ENCODE results near the gene ENG.
A peak's percentile ranks its signal among the peaks of the same experiment; 100 is the strongest.
"Not testable (repeated sequence)": the region's sequence is repeated elsewhere in the genome, so short reads cannot be mapped to it uniquely, and the experiment has no call there.

Gene ENG

DNA sequence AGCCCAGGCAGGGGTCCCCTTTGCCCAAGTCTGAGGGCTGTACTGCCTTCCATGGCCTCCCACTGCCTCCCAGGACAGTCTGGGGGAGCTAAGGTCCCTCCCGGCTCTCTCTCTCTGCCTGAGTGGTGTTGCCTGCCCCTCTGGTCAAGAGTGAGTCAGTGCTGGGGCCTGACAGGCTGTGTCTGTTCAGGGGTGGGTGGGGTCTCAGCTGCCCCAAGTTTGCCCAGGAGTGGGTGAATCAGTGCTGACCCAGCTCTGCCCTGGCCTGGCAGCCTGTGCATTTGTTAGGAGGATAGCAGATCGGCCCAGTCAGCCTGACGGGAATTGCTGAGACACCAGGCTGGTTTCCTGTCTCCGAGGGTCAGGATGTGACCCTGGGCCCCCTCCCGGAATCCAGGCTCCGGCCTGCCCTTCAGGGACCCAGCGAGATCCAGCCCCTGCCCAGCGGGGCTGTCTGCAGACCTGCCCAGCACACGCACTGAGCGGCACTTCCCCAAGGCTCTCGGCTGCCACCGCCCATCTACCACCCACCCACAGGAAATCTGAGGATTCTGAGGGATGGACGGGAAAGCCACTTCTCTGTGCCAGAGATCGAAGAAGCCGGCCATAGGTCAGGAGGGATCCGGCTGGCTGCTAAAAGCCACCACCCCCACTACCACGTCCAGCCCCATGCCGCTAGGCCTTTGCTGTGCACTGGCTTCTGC lies 15.9 kb downstream of the ENG start:
- ATAC-seq, result peak; percentile 96
- TF ChIP-seq PATZ1 (CRISPR knock-in tag; IDR thresholded peaks at IDR 0.05; ENCODE audit: borderline replicate concordance) (no peak), ISL1 (CRISPR knock-in tag; IDR thresholded peaks at IDR 0.05) (no peak), ZFP3 (CRISPR knock-in tag; IDR thresholded peaks at IDR 0.05) (no peak), GLIS3 (CRISPR knock-in tag; IDR thresholded peaks at IDR 0.05) (no peak), BACH2 (CRISPR knock-in tag; IDR thresholded peaks at IDR 0.05; ENCODE audit: borderline replicate concordance) (no peak), OSR1 (CRISPR knock-in tag; IDR thresholded peaks at IDR 0.05) (no peak), ZNF70 (CRISPR knock-in tag; IDR thresholded peaks at IDR 0.05) (no peak), TOX (CRISPR knock-in tag; IDR thresholded peaks at IDR 0.05; ENCODE audit: borderline replicate concordance) (no peak), CSDC2 (CRISPR knock-in tag; IDR thresholded peaks at IDR 0.05) (no peak; the same call in 1 of the 2 replicates), SNAI2 (CRISPR knock-in tag; IDR thresholded peaks at IDR 0.05) (no peak), RARB (CRISPR knock-in tag; IDR thresholded peaks at IDR 0.05) (no peak), ZFP30 (CRISPR knock-in tag; IDR thresholded peaks at IDR 0.05) (no peak), PPARA (CRISPR knock-in tag; IDR thresholded peaks at IDR 0.05; ENCODE audit: borderline replicate concordance) (no peak), ZNF565 (CRISPR knock-in tag; conservative IDR thresholded peaks at IDR 0.05; ENCODE audit: low read depth) (no peak)
- TF ChIP-seq, protein P1, sequence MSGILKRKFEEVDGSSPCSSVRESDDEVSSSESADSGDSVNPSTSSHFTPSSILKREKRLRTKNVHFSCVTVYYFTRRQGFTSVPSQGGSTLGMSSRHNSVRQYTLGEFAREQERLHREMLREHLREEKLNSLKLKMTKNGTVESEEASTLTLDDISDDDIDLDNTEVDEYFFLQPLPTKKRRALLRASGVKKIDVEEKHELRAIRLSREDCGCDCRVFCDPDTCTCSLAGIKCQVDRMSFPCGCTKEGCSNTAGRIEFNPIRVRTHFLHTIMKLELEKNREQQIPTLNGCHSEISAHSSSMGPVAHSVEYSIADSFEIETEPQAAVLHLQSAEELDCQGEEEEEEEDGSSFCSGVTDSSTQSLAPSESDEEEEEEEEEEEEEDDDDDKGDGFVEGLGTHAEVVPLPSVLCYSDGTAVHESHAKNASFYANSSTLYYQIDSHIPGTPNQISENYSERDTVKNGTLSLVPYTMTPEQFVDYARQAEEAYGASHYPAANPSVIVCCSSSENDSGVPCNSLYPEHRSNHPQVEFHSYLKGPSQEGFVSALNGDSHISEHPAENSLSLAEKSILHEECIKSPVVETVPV (CRISPR knock-in tag; IDR thresholded peaks at IDR 0.05), result no peak
- TF ChIP-seq, protein P2, sequence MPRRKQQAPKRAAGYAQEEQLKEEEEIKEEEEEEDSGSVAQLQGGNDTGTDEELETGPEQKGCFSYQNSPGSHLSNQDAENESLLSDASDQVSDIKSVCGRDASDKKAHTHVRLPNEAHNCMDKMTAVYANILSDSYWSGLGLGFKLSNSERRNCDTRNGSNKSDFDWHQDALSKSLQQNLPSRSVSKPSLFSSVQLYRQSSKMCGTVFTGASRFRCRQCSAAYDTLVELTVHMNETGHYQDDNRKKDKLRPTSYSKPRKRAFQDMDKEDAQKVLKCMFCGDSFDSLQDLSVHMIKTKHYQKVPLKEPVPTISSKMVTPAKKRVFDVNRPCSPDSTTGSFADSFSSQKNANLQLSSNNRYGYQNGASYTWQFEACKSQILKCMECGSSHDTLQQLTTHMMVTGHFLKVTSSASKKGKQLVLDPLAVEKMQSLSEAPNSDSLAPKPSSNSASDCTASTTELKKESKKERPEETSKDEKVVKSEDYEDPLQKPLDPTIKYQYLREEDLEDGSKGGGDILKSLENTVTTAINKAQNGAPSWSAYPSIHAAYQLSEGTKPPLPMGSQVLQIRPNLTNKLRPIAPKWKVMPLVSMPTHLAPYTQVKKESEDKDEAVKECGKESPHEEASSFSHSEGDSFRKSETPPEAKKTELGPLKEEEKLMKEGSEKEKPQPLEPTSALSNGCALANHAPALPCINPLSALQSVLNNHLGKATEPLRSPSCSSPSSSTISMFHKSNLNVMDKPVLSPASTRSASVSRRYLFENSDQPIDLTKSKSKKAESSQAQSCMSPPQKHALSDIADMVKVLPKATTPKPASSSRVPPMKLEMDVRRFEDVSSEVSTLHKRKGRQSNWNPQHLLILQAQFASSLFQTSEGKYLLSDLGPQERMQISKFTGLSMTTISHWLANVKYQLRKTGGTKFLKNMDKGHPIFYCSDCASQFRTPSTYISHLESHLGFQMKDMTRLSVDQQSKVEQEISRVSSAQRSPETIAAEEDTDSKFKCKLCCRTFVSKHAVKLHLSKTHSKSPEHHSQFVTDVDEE (CRISPR knock-in tag; IDR thresholded peaks at IDR 0.05), result no peak

DNA sequence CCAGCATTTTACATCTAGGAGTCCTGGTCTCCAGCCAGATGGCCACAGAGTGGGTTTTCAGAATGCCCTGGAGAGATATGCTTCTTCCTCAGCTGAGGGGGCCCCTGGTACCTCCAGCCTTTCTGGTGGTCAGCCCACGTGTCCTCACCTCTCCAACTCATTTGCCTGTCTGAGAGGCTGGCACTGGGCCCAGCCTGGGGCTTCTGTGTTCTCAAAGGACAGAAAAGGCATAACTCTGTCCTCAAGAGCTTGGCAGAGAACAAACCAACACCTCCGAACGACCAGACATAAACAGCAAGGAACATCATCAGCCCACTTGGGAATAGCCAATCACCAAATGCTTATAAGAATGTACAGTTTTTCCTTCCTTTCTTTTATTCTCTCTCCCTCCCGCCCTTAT lies 17.1 kb downstream of the ENG start:
- no peak for ATAC-seq
- TF ChIP-seq TCF4 (CRISPR knock-in tag; IDR thresholded peaks at IDR 0.05; ENCODE audit: borderline replicate concordance) (no peak), ARNTL (CRISPR knock-in tag; IDR thresholded peaks at IDR 0.05; ENCODE audit: borderline replicate concordance, low read depth) (no peak), ISL1 (CRISPR knock-in tag; IDR thresholded peaks at IDR 0.05) (no peak), SNAI2 (CRISPR knock-in tag; IDR thresholded peaks at IDR 0.05) (no peak), GLIS3 (CRISPR knock-in tag; IDR thresholded peaks at IDR 0.05) (no peak)
- TF ChIP-seq, protein P1 (CRISPR knock-in tag; IDR thresholded peaks at IDR 0.05), result no peak

DNA sequence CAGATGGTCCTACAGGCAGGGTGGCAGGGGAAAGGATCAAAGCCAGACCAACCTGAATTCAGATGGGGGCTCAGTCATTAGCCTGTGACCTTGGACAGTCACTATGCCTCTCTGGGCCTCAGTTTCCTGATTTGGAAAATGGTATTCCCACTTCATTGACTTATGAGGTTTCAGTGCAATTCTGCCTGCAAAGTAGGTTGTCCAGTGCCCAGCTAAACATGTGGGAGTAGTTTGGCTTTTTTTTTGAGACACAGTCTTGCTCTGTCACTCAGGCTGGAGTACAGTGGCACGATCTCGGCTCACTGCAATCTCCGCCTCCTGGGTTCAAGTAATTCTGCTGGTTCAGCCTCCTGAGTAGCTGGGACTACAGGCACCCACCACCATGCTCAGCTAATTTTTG lies 17.9 kb downstream of the ENG start:
- ATAC-seq, result not testable (repeated sequence)

DNA sequence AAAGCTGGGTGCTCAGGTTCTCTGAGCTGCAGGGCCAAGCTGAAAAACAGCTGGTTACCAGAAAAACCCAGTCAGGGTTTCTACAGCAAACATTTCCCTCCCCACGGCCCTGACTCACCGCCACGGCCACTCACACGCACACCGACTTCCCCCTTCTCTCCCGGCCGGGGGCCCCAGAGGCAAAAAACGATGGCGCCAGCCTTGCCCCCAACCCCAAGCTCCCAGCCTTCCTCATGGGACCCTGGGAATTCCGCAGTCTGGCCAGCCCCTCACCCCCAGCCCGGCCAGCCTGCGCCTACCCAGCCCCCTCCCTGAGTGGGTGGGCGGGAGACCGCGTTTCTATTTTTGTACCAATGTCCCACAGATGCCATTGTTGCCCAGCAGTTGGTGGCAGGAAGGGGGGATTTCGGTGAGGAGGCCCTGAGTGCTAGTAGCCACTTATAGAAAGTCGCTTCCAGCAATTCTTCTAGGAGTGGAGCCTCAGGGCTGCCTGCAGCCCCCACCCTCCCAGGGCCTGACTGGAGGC lies 18.4 kb downstream of the ENG start:
- ATAC-seq, result no peak
- TF ChIP-seq, protein P1 (CRISPR knock-in tag; IDR thresholded peaks at IDR 0.05), result no peak
- TF ChIP-seq TCF4 (CRISPR knock-in tag; IDR thresholded peaks at IDR 0.05; ENCODE audit: borderline replicate concordance) (no peak), PATZ1 (CRISPR knock-in tag; IDR thresholded peaks at IDR 0.05; ENCODE audit: borderline replicate concordance) (no peak), ARNTL (CRISPR knock-in tag; IDR thresholded peaks at IDR 0.05; ENCODE audit: borderline replicate concordance, low read depth) (no peak), ISL1 (CRISPR knock-in tag; IDR thresholded peaks at IDR 0.05) (no peak), ZNF8 (CRISPR knock-in tag; IDR thresholded peaks at IDR 0.05) (no peak), TOX (CRISPR knock-in tag; IDR thresholded peaks at IDR 0.05; ENCODE audit: borderline replicate concordance) (no peak), RARB (CRISPR knock-in tag; IDR thresholded peaks at IDR 0.05) (no peak), SNAI2 (CRISPR knock-in tag; IDR thresholded peaks at IDR 0.05) (no peak), ZNF565 (CRISPR knock-in tag; conservative IDR thresholded peaks at IDR 0.05; ENCODE audit: low read depth) (no peak)

All from SK-N-SH treated with all-trans-retinoic acid at 6 μM for 48 hours (cell line).